Kidney glomerular epithelial cell (primary cell): Measurements from ENCODE around the gene TMEM239.

Experiments
- DNase-seq: peaks from one replicate; lab custom pipeline; 2025; lab: John Stamatoyannopoulos, UW

Gene TMEM239

DNA sequence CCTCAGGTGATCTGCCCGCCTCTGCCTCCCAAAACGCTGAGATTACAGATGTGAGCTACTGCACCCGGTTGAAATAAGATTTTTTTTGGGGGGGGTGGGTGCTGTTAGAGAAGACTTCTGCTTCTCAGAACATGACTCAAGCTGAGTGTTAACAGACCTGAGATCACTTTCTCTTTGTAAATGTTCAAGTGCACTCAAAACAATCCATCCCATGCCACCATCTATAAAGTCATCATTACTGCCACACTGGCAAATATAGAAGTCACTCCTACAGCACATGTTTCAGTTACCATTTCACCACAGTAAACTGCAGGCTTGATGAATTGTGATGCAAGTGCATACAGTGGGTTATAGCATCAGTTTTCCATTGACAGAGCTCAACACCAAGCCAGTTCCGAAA is 33.4 kb downstream of the TMEM239 start:
- DNase-seq = no peak

- DNase-seq = no peak
These were observed 34.9 kb downstream of the TMEM239 start for GRCh38 chr20:2851086-2851485.

GRCh38 chr20:2858591-2858990 is 42.4 kb downstream of the TMEM239 start:
- DNase-seq = no peak

GRCh38 chr20:2859330-2860121 is 43.4 kb downstream of the TMEM239 start:
- no peak for DNase-seq

DNA sequence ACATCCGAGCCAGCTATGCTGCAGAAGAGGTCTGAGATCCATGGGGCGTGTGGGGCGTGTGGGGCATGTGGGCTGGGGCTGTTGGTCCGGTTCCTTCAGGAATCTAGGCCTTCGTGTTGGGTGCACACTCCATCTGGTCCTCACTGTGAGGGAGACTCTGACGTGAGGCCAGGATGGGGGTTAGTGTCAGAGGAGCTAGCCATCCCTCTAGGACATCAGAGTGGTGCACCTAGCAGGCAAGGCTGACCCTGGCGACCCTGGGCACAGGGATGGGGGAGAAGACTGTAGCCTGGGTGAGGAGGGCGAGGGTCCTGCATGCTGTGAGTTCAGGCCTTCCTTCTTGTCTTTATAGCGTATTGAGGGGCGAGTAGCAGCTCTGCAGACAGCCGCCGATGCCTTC is 48.5 kb downstream of the TMEM239 start:
- DNase-seq = no peak

DNA sequence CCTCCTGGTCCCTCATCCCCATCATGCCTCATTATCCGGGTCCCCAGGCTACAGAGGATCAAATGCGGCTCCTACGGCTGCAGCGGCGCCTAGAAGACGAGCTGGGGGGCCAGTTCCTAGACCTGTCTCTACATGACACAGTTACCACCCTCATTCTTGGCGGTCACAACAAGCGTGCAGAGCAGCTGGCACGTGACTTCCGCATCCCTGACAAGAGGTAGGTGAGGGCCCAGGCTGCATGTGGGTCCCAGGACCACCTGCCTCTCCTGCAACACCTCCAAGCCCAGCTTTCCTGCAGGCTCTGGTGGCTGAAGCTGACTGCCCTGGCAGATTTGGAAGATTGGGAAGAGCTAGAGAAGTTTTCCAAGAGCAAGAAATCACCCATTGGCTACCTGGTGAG is 48.9 kb downstream of the TMEM239 start:
- DNase-seq = no peak

DNA sequence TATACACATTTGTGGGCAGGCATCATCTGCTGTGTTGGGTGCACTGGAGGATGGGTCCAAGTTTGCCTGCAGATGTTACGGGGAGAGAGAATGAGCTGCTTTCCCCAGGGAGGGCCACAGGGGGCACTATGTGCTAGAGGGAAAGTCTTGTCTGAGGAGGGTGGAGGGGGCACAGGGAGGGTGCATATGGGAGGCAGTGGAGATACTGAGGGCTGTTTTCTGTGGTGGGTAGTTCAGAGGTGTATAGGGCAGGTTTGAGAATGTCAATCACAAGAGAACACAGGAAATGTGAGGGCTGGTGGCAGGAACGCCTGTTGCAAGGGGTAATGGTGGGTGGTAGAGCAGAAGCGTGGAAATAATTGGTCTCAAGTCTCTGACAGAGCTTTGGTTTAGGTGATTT is 49.5 kb downstream of the TMEM239 start:
- DNase-seq = no peak

DNA sequence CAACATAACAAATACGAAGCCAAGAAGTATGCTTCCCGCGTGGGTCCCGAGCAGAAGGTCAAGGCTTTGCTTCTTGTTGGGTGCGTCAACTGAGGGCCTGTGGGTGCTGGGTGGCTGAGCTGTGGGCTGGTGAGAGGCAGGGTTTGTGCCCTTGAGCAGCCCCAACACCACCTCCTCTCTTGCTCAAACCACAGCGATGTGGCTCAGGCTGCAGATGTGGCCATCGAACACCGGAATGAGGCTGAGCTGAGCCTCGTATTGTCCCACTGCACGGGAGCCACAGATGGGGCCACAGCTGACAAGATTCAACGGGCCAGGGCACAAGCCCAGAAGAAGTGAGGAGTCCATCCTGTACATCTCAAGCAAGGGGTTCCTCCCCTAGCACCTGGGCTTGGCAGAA is 50.1 kb downstream of the TMEM239 start:
- DNase-seq = no peak

GRCh38 chr20:2867081-2867864 is 51.1 kb downstream of the TMEM239 start:
- no peak for DNase-seq
